ENCODE results near the gene MPHOSPH9.
"Not testable (repeated sequence)": the region's sequence is repeated elsewhere in the genome, so short reads cannot be mapped to it uniquely, and the experiment has no call there.

Gene MPHOSPH9

DNA sequence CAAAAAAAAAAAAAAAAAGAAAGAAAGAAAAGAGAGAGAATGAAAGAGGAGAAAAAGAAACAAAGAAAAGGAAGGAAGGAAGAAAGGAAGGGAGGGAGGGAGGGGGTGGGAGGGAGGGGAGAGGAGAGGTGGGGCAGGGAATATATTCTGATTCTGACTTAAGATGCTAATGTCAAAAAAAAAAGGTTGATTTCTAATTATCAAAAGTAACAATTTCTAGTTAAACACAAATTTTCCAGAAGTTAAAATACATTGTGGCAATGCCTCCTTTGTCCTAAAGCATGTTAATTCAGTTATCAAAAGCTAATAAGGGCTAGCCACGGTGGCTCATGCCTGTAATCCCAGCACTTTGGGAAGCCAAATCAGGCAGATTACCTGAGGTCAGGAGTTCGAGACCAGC, 7.5 kb downstream of the MPHOSPH9 start:
- no peak for DNase-seq

DNA sequence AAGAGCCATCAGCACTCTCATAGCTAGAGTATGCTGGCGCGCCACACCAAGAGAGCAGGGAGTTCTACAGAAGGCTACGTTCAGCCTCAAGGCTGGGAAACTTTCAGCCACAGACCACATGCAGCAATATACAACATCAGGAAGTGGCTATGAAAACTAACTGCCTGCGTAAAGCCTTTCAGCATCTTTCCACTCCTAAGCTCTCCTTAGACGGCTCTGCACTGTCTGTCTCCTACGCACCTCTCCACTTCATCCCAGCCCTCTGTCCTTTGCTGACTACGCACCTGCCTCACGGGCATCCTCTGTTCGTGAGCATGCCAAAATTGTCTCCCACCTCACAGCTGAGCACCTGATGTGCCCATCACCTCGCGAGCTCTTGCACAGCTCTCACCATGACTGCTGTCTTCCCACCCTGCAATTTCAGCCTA, 9.7 kb downstream of the MPHOSPH9 start:
- DNase-seq, result peak; percentile 74

DNA sequence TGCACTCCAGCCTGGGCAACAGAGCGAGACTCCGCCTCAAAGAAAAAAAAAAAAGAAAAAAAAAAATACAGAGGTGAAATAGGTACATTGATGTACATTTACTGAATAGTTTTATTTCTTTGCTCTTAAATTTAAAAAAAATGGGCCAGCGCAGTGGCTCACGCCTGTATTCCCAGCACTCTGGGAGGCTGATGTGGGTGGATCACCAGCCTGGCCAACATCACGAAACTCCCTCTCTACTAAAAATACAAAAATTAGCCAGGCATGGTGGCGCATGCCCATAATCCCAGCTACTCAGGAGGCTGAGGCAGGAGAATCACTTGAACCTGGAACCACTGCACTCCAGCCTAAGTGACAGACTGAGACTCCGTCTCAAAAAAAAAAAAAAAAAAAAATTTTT, 25.1 kb downstream of the MPHOSPH9 start:
- DNase-seq, result not testable (repeated sequence)

DNA sequence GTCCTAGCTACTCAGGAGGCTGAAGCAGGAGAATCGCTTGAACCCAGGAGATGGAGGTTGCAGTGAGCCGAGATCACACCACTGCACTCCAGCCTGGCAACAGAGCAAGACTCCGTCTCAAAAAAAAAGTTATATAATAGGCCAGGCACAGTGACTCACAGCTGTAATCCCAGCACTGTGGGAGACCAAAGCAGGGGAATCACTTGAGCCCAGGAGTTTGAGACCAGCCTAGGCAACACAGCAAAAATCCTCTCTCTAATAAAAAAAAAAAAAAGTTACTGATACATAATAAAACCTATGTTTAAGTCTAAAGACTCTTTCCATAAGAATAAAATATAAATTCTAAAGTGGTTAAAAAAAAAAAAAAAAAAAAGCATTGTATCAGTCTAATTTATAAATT, 26.1 kb downstream of the MPHOSPH9 start:
- DNase-seq, result not testable (repeated sequence)

DNA sequence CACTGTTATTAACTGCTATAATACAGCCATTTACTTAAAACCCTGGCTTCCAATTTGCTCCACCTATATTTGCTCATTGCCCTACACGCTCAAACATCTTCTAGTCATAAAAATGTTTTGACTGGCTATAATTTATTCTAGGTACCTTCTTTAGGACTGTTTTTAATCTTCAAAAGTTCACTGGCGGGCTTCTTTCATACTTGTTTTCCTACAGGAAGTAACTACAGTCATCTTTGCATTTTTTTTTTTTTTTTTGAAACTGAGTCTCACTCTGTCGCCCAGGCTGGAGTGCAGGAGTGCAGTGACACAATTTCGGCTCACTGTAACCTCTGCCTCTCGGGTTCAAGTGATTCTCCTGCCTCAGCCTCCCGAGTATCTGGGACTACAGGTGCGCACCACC, 32.5 kb downstream of the MPHOSPH9 start:
- peak; percentile 36 for DNase-seq

DNA sequence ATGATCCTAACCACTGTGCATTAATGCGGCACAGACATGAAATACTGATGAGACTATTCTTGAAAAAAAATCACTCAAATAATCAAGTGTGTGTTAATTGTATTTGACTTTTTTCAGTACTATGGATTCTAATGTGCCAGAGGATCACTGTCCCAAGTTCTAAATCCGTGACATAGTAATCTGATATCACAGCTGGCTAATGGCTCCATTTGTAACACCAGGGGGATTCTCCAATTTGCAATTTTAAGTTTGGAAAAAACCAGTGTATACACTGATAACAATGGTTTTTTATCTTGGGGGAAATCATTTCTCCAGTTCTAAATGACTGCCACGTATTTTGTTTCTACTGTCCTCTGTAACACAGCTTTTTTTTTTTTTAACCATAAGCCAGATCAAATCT, 33.0 kb downstream of the MPHOSPH9 start:
- no peak for DNase-seq

DNA sequence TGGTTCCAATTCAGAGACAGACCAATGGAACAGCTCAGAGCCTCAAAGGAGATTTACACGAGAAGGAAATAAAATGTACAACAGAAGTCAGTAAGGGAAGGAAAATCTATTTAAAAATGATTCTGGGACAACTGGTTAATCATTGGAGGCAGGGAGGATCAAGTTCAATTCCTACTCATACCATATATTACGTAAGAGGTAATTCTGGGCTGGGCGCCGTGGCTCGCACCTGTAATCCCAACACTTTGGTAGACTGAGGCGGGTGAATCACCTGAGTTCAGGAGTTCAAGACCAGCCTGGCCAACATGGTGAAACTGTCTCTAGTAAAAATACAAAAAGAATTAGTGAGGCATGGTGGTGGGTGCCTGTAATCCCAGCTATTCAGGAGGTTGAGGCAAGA, 45.3 kb downstream of the MPHOSPH9 start:
- no peak for DNase-seq

DNA sequence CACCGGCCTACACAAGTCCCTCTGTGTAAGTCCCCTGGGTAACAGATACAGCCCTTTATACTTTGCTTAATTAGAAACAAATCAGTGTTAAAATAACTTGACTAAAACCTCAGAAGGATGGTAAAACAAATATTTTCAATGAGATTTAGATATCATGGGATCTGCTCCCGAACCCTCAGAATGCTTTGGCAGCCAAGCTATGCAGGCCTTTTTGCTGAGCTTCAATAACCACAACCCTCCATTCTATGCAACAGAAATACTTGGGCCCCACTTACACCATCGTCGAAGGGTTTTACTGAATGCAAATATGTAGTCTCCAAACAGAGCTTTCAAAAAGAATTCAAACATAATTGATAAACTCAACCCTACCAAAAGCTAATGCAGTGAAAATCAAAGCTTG, 52.8 kb downstream of the MPHOSPH9 start:
- DNase-seq, result no peak

DNA sequence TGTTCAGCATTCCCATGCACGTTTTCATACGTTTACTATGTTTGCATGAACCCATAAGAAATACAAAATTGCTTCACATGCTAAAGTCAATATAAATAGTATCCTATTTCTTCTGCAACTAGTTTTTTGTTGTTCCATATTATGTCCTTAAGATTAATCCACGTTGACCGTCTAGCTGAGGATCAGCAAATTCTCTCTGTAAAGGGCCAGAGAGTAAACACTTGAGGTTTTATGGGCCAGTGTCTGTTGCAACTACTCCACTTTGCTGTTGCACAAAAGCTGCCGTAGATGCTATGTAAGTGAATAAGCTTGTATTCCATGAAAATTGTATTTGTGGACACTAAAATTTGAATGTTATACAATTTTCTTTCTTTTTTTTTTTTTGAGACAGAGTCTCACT, 61.0 kb downstream of the MPHOSPH9 start:
- DNase-seq, result no peak

DNA sequence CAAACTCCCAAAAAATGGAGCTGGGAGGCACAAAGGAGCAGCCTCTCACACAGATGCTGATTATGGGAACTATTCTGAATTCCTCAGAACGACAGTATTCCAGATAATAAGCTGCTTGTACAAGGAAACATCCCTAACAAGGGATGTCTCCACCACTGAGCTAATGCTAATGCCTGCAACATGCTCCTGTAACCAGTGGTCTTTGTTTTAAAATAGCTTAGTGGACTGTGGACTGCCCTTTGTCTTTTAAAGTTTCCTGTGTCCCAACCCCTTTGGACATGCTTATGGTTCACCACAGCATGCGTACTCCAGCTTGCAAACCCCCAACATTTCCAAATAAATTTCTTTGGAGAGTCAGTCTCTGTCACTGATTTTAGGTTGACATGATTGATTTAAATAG, 65.6 kb downstream of the MPHOSPH9 start:
- DNase-seq, result no peak

DNA sequence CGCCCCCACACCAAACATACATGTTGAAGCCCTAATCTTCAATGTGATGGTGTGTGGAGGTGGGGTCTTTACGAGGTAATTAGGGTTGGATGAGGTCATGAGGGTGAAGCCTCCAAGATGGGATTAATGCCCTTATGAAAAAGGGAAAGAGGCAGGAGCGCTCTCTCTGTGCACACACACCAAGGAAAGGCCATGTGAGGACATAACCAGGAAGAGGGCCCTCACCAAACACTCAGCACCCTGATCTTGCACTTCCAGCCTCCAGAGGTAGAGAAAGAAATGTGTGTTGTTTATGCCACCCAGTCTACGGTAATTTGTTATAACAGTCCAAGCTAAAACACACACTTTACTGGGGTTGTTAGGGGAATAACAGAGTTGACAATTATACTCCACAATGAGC, 67.4 kb downstream of the MPHOSPH9 start:
- DNase-seq, result no peak

DNA sequence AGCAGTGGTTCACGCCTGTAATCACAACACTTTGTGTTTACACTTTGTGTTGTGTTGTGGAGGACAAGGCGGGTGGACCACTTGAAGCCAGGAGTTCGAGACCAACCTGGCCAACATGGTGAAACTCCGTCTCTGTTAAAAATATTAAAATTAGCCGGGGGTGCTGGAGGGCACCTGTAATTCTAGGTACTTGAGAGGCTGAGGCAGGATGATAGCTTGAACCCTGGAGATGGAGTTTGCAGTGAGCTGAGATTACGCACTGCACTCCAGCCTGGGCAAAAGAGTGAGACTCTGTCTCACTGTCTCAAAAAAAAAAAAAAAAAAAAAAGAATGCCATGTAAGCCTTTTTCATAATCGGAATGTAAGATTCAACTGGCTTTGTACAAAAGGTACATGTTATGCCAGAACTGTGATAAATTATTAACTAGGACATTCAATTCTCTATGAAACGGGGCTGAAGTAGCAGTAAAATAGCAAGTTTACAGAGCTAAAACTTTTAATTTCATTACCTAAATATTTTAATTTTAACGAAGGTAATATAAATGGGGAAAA, 68.2 kb downstream of the MPHOSPH9 start:
- DNase-seq, result no peak

DNA sequence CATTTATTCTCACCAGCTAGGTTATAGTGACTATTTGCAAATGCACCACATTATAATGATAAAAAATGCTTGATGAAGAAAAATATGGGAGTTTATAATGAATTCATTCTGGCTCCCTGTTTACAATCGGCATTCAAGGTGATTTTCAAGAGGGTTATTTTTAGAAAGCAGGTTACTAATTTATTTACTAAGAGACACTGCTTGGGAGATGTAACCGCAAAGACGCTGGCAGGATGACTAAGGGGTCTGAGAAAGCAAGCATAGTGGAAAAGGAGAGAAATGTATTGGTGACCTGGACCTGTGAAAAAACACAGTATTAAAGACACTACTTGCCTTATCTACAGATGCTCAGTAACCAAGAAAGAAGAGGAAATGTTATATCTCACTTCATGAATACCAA, 68.7 kb downstream of the MPHOSPH9 start:
- DNase-seq, result no peak

DNA sequence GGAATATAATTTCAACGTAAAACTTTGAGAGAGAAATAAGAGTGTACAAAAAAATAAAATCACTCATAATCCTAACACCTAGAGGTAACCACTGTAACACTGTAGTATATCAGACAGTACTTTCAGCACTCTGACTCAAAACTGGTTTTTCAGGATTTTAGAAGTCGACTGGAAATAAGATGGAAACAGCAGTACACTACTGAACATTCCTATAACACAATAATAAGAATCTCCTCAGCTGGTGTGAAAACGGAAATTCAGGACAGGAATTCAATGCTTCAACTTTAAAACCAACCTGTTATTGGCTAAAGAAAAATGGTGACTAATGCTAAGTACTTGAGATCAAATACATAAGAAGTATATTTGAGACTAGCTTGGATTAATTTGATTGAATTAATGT, 69.7 kb downstream of the MPHOSPH9 start:
- no peak for DNase-seq

DNA sequence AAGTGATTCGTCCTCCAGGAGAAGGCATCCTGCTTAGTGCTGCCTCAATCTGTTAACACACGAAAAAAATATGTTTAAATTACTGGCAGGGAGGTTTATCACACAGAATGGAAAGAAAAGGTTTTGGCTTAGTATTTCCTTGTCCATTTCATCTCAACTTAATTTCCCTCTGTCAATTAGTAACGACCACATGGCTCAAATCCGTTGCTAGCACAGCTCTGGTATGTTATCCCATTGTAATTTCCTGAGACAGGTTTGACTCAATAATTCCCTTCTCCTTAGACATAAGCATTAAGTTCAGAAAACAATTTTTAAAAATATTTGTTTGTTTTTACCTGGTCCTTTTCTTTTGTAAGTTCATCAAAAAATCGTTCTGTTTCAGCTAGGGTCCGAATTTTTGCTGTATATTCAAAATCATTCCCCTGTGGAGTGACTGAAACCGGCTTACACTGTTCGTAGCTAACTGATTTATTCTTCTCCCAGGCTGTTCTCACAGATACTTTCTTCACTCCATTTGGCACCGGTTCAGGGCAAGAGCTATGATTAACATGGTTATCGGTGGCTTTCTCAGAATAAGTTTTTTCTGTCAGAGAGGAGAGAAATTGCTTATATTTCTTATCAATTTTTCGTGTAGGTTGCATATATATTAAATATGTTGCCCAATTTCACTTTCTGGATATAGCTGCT, 72.0 kb downstream of the MPHOSPH9 start:
- DNase-seq, result no peak

DNA sequence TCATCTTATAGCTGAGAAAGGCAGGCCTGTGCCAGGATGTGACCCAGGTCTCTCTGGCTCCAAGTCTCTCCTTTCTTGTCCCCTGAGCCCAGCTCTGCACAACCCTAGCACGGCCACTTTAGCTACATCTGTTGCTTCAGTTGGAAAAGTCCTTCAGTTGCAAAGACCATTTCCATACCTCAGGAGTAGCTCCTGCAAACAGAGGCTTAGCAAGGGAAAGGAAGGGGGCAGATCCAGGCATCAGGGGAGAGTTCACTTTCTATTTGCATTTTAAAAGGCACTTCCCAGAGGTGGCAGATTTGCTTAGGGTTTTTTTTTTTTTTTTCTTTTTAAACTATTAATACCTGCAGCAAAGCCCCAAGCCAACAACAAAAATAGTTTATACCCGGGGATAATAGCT, 79.0 kb downstream of the MPHOSPH9 start:
- DNase-seq, result no peak

DNA sequence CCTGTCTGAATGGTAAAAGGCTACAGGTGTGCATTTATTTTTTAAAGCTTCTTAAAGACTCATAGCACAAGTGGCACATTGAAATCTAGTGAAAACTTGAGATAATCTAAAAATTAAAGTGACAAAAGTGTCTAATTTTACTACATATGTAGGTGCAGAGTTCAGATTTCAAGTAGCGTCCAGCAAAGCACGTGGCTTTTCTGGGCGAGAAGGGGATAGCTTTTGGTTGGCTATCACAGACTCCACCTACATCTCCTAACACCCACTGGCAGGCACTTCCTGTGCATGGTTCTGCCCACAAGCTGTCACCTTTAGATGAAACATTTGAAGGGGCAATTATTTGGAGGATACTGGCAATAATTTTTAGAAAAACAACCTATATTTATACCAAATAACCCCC, 80.1 kb downstream of the MPHOSPH9 start:
- DNase-seq, result no peak

DNA sequence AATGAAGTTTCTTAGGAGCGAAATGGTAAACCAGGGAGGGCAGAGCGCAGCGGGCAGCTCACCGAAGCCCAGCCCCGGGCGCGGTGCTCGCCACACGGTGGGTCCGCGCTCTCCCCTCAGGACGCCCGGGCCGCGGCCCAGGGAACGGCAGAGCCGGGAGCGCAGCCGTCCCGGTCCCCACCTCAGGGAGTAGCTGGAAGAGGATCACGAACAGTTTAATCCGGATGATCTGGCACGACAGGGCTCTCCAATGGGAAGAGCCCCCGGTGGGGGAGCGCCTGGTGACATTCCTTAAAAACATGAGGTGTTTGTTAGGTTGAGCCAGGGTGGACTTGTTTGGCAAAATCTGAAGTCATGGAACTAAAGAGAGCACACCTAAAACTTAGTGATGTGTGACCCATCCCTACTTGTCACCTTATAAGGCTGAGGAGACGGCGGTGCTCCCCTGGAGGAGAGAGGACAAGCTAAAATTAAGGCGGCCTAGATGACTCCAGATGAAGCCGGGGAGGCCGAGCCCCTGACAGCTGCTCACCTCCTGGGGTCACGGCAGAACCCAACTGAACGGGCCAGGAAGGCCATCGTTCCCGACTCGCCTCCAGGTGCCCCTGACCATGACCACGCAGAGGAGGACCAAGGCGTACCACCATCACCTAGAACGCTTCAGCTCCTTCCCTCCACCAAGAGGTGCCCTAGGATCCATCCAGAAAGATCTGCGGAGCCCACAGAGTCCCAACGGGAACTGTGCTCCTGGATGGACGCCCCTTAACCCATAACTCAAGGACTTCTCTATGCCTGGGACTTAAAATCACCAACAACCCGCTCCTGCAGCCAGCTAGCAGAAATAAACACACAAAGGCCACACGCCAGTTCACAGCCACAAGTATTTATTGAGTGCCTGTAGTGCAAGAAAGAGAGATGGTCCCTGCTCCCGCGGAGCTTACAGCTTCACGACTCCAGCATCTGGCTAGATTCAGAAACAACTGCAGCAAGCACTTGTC, 81.2 kb downstream of the MPHOSPH9 start:
- DNase-seq, result no peak

DNA sequence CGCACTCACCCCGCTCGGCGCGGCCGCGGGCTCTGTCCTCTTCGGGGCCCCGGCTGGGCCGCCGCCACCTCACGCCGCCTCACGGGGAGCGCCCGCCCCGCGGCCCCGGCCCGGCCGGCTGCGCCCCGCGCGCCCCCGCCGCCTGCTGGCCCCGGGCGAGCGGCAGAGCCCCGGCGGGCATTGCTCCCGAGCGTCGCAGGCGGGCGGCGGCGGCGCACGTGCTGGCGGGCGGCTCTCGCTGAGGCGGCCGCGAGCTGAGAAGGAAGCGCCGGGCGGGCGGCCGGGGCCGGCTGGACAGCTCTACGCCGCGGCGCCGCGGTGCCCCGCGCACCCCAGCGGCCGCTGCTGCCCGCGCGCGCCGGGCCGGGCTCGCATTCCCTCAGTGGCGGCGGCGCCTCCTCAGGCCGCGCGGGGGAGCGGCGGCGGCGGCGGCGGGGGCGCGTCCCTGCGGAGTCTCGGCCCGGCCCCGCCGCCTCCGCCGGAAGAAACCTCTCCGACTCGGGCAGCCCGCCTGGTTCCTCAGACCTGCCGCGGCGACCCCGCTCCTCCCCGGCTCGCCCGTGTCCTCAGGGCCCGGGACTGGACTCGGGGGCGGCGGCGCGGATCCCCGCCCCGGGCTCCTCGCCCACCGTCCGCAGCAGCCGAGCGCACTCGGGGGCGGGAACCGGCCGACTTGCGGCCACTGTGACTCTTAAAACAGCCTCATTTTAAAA, 82.0 kb downstream of the MPHOSPH9 start, which contains the start of gene PITPNM2:
PITPNM2 (minus strand) TSS at position 347 of the 713 bp plus-strand sequence. CDS start 116,500 bp downstream, outside the sequence.
- peak; percentile 56 for DNase-seq

DNA sequence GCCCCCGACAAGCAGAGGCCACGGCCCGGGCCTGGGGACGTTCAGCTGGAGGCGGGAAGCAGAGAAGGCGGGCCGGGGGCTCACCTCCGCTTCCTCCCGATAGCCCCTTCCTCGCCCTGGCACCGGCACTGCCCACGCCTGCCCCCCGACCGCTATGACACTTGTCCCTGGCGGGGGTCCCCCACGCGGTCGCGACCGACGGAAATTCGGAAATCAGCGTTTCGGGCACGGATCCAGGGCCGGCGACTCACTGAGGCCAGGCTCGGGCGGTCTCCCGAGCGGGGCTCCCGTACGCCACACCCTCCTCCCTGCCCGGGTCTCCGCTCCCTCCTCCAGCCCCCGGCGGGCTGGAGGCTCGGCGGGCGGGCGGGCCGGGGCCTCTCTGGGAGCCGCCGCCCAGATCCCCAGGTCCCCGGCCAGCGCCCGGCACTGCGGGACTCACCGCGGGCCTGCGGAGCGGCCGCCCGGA, 82.6 kb downstream of the MPHOSPH9 start:
- peak; percentile 7 for DNase-seq

DNA sequence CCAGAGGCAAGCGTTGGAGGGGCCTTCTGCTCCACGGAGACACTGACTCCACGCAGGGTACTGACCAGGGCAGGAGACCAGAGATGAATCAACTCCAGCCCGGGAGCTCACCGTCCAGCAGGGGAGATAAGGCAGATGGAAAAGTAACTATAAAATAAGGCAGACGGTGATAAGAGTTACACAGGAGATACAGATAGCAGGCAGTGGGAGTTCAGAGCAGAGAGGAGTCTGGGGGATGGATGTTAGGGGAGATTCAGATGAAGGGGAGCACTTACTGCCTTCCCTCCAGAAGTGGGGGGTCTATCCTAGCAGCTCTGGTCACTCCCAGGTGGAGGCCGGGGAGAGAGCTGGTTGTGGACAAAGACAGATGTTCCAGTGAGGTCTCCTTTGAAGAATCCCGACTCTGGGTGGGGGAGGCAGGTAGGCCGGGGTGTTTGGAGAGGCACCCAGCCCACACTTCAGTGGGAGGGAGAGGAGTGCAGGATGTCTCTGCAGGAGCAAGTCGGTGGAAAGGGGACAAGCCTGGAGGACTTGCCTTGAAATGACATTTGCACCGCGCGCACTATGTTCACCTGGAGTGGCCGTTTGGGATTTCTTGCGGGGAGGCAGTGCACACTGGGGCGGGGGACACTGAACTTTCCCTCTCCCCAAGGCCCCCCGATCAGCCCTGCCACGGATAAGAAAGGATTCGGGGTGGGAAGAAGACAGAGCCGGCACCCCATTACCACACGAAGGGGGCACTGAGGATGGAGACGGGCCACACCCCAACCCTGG, 83.3 kb downstream of the MPHOSPH9 start:
- no peak for DNase-seq

DNA sequence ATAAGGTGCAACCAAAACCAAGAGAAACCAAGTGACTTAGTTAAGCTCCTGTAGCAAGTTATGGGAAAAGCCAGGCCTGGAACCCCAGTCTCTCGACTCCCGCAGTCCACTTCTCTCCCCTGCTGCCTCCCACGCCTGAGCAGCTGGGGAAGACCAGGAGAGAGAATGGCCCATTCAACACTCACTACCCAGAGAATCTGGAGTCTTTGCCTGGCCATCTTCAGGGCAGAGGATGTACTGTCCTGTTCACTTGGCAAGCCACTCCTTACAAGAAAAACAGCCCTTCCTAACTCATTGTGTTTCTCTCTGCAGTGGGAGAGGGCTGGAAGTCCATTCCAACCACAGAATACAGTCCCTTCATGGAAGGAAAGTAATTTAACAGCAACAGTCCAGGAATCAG, 83.9 kb downstream of the MPHOSPH9 start:
- no peak for DNase-seq
